ENCODE results near the gene ESYT1. TPM values are rescaled to one million over a fixed set of nuclear protein-coding genes. Genes with fewer than 3 reads are reported as not detected.

ESYT1 gene
- total and polyA plus RNA-seq, 9 of the 15 experiments (the other 6 are each of a cell fraction or from before 2014, with no cell fraction given), result 132 to 420 (median 164) TPM

DNA sequence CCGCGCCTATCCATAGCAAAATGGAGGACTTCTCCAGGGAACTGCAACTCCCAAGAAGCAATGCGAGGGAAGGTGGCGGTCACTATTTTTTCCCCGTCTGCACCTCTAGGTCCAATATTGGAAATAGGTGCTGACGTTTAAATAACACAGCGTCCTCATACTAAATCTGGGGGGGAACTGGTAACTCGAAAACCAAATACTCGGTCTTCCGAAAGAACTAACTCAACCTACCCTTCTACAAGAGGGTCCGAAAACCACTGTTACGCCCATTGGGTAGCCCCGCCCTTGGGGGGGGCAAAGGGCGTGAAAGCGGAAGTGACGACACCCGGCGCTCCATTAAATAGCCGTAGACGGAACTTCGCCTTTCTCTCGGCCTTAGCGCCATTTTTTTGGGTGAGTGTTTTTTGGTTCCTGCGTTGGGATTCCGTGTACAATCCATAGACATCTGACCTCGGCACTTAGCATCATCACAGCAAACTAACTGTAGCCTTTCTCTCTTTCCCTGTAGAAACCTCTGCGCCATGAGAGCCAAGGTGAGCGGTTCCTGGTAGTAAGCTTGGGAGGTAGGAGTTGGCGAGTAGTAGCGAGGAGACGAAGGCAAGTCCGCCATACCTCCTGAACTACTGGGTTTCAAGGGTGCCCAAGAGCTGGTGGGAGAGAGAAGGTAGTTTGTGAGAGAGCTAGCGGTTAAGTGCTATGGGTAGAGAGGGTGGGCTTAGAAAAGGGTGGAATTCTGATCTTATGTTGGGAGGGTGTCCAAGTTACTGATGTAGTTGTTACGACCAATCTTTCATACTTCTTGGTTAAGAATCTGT is 11.6 kb upstream of the ESYT1 start, which contains the start of gene RPL41 (continued):
- TF ChIP-seq SFPQ (IDR thresholded peaks at IDR 0.05; ENCODE audit: low read depth, low read length), result no peak
- TF ChIP-seq ADNP (tag; IDR thresholded peaks at IDR 0.05), result no peak
- no peak for TF ChIP-seq CCAR2 (IDR thresholded peaks at IDR 0.05; ENCODE audit: low read depth, low read length)
- no peak for TF ChIP-seq HDAC6 (IDR thresholded peaks at IDR 0.05; ENCODE audit: low read depth, low read length)
- peak; percentile 6; the same call in 1 of the 2 replicates for TF ChIP-seq RAD51 (IDR thresholded peaks at IDR 0.05; ENCODE audit: borderline replicate concordance, low read depth)
- TF ChIP-seq ETV6 (IDR thresholded peaks at IDR 0.05; ENCODE audit: borderline replicate concordance in 1 of 2, low read depth in 2 of 2, low read length in 1 of 2), result 0 out of 4 replicates have a peak, but pooled peaks of 1 of the 2 experiments have one; percentile 19
- no peak for TF ChIP-seq ETV6 (CRISPR knock-in tag; IDR thresholded peaks at IDR 0.05; ENCODE audit: borderline replicate concordance)
- no peak for TF ChIP-seq ZNF146 (CRISPR knock-in tag; IDR thresholded peaks at IDR 0.05; ENCODE audit: unreplicated experiment)
- TF ChIP-seq THRAP3 (IDR thresholded peaks at IDR 0.05; ENCODE audit: borderline replicate concordance), result peak; percentile 93; the same call in 1 of the 2 replicates
- TF ChIP-seq DNMT1 (IDR thresholded peaks at IDR 0.05), result 0 out of 2 replicates have a peak, but pooled peaks have one; percentile 14
- TF ChIP-seq ZNF282 (CRISPR knock-in tag; IDR thresholded peaks at IDR 0.05), result peak; percentile 36; the same call in 1 of the 2 replicates
- TF ChIP-seq ELF1 (tag; IDR thresholded peaks at IDR 0.05), result peak; percentile 84
- TF ChIP-seq, protein P1, sequence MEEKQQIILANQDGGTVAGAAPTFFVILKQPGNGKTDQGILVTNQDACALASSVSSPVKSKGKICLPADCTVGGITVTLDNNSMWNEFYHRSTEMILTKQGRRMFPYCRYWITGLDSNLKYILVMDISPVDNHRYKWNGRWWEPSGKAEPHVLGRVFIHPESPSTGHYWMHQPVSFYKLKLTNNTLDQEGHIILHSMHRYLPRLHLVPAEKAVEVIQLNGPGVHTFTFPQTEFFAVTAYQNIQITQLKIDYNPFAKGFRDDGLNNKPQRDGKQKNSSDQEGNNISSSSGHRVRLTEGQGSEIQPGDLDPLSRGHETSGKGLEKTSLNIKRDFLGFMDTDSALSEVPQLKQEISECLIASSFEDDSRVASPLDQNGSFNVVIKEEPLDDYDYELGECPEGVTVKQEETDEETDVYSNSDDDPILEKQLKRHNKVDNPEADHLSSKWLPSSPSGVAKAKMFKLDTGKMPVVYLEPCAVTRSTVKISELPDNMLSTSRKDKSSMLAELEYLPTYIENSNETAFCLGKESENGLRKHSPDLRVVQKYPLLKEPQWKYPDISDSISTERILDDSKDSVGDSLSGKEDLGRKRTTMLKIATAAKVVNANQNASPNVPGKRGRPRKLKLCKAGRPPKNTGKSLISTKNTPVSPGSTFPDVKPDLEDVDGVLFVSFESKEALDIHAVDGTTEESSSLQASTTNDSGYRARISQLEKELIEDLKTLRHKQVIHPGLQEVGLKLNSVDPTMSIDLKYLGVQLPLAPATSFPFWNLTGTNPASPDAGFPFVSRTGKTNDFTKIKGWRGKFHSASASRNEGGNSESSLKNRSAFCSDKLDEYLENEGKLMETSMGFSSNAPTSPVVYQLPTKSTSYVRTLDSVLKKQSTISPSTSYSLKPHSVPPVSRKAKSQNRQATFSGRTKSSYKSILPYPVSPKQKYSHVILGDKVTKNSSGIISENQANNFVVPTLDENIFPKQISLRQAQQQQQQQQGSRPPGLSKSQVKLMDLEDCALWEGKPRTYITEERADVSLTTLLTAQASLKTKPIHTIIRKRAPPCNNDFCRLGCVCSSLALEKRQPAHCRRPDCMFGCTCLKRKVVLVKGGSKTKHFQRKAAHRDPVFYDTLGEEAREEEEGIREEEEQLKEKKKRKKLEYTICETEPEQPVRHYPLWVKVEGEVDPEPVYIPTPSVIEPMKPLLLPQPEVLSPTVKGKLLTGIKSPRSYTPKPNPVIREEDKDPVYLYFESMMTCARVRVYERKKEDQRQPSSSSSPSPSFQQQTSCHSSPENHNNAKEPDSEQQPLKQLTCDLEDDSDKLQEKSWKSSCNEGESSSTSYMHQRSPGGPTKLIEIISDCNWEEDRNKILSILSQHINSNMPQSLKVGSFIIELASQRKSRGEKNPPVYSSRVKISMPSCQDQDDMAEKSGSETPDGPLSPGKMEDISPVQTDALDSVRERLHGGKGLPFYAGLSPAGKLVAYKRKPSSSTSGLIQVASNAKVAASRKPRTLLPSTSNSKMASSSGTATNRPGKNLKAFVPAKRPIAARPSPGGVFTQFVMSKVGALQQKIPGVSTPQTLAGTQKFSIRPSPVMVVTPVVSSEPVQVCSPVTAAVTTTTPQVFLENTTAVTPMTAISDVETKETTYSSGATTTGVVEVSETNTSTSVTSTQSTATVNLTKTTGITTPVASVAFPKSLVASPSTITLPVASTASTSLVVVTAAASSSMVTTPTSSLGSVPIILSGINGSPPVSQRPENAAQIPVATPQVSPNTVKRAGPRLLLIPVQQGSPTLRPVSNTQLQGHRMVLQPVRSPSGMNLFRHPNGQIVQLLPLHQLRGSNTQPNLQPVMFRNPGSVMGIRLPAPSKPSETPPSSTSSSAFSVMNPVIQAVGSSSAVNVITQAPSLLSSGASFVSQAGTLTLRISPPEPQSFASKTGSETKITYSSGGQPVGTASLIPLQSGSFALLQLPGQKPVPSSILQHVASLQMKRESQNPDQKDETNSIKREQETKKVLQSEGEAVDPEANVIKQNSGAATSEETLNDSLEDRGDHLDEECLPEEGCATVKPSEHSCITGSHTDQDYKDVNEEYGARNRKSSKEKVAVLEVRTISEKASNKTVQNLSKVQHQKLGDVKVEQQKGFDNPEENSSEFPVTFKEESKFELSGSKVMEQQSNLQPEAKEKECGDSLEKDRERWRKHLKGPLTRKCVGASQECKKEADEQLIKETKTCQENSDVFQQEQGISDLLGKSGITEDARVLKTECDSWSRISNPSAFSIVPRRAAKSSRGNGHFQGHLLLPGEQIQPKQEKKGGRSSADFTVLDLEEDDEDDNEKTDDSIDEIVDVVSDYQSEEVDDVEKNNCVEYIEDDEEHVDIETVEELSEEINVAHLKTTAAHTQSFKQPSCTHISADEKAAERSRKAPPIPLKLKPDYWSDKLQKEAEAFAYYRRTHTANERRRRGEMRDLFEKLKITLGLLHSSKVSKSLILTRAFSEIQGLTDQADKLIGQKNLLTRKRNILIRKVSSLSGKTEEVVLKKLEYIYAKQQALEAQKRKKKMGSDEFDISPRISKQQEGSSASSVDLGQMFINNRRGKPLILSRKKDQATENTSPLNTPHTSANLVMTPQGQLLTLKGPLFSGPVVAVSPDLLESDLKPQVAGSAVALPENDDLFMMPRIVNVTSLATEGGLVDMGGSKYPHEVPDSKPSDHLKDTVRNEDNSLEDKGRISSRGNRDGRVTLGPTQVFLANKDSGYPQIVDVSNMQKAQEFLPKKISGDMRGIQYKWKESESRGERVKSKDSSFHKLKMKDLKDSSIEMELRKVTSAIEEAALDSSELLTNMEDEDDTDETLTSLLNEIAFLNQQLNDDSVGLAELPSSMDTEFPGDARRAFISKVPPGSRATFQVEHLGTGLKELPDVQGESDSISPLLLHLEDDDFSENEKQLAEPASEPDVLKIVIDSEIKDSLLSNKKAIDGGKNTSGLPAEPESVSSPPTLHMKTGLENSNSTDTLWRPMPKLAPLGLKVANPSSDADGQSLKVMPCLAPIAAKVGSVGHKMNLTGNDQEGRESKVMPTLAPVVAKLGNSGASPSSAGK (IDR thresholded peaks at IDR 0.05), result peak; percentile 72
- peak; percentile 70; the same call in 1 of the 2 replicates for TF ChIP-seq ZNF253 (CRISPR knock-in tag; conservative IDR thresholded peaks at IDR 0.05)

All from K562 (cell line).